Measurements from ENCODE around the gene RCAN1. TPM values are rescaled to one million over a fixed set of nuclear protein-coding genes. Genes with fewer than 3 reads are reported as not detected.
A peak's percentile ranks its signal among the peaks of the same experiment; 100 is the strongest.

The RCAN1 gene
- total RNA-seq, 1 experiment from 2014 or later, result 5.4 TPM

- peak; percentile 53 for DNase-seq (ENCODE audit: low spot score)
- ChIA-PET POLR2A (ENCODE audit: low non-redundant PET) (no interaction called here), CTCF (interaction anchor here (0.6 to 0.9 kb wide), 5 partner anchors 14 to 76 kb away, joined by 3 to 4 read pairs (median 3); no protein-coding TSS in a partner anchor)
- H3K27me3 ChIP-seq (replicated peaks; ENCODE audit: insufficient read depth, low read depth, low read length, poor library complexity), result no peaks in the 10 kb centered on the region
- intact Hi-C loops (cut with micrococcal nuclease; ENCODE audit: unreplicated experiment), result no loop called here
- no peaks in the 10 kb centered on the region for H3K36me3 ChIP-seq (ENCODE audit: insufficient read depth, low read length, poor library complexity, severe bottlenecking)
- H3K4me1 ChIP-seq (ENCODE audit: insufficient read depth, low read length, poor library complexity, severe bottlenecking), result no peaks in the 10 kb centered on the region
- BruUV-seq (replicated peaks), result no TSS peak
- TF ChIP-seq EZH2 (IDR thresholded peaks at IDR 0.05; ENCODE audit: borderline replicate concordance, low read depth, low read length, poor library complexity, severe bottlenecking), result no peak
- TF ChIP-seq CTCF (conservative IDR thresholded peaks at IDR 0.05; ENCODE audit: low read depth, low read length), result peak; percentile 57
- no peak overlapping the region for H3K27ac ChIP-seq (ENCODE audit: low read depth, low read length, poor library complexity, severe bottlenecking)
- H3K4me3 ChIP-seq (ENCODE audit: low read depth, low read length, poor library complexity, severe bottlenecking), result no peak overlapping the region
- no peaks in the 10 kb centered on the region for H3K9me3 ChIP-seq (ENCODE audit: low read depth, low read length, poor library complexity, severe bottlenecking)
These were observed 32.3 kb downstream of the RCAN1 start for GRCh38 chr21:34582506-34583150.

- BruUV-seq (replicated peaks), result no TSS peak
- Histone ChIP-seq H3K9me3 (ENCODE audit: low read depth, low read length, poor library complexity, severe bottlenecking) (no peaks in the 10 kb centered on the region), H3K27ac (ENCODE audit: low read depth, low read length, poor library complexity, severe bottlenecking) (no peak overlapping the region), H3K4me1 (ENCODE audit: insufficient read depth, low read length, poor library complexity, severe bottlenecking) (peaks cover under 1% of the 10 kb centered on the region), H3K4me3 (ENCODE audit: low read depth, low read length, poor library complexity, severe bottlenecking) (no peak overlapping the region), H3K36me3 (ENCODE audit: insufficient read depth, low read length, poor library complexity, severe bottlenecking) (no peaks in the 10 kb centered on the region), H3K27me3 (replicated peaks; ENCODE audit: insufficient read depth, low read depth, low read length, poor library complexity) (no peaks in the 10 kb centered on the region)
- CTCF ChIA-PET, result no interaction called here
- POLR2A ChIA-PET (ENCODE audit: low non-redundant PET), result no interaction called here
- no peak for TF ChIP-seq EZH2 (IDR thresholded peaks at IDR 0.05; ENCODE audit: borderline replicate concordance, low read depth, low read length, poor library complexity, severe bottlenecking)
- TF ChIP-seq CTCF (conservative IDR thresholded peaks at IDR 0.05; ENCODE audit: low read depth, low read length), result no peak
- intact Hi-C loops (cut with micrococcal nuclease; ENCODE audit: unreplicated experiment), result no loop called here
- no peak for DNase-seq (ENCODE audit: low spot score)
These were observed 34.7 kb downstream of the RCAN1 start for GRCh38 chr21:34580181-34580700.

DNA sequence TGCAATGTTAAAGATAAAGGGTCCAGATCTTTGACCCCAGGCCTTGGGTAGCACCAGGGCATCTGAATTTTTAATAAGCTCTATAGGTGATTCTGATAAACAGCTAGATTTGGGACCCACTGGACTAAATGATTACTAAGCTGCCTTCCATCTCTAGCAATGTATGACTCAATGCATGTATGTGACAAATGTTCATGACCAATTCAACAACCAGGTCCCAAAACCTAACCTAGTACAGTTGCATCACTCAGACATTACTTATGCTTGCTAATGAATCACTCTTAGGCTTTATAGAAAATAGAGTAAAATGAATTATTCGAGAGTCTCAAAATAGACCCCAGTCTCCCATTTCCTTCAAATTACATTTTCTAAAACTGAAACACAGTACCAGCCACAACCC, 35.5 kb downstream of the RCAN1 start:
- no TSS peak for BruUV-seq (replicated peaks)
- H3K27ac ChIP-seq (ENCODE audit: low read depth, low read length, poor library complexity, severe bottlenecking), result no peak overlapping the region
- H3K27me3 ChIP-seq (replicated peaks; ENCODE audit: insufficient read depth, low read depth, low read length, poor library complexity), result no peaks in the 10 kb centered on the region
- H3K4me3 ChIP-seq (ENCODE audit: low read depth, low read length, poor library complexity, severe bottlenecking), result no peak overlapping the region
- no peaks in the 10 kb centered on the region for H3K9me3 ChIP-seq (ENCODE audit: low read depth, low read length, poor library complexity, severe bottlenecking)
- CTCF ChIA-PET, result no interaction called here
- DNase-seq (ENCODE audit: low spot score), result no peak
- H3K36me3 ChIP-seq (ENCODE audit: insufficient read depth, low read length, poor library complexity, severe bottlenecking), result no peaks in the 10 kb centered on the region
- POLR2A ChIA-PET (ENCODE audit: low non-redundant PET), result no interaction called here
- H3K4me1 ChIP-seq (ENCODE audit: insufficient read depth, low read length, poor library complexity, severe bottlenecking), result peaks cover 9% of the 10 kb centered on the region
- no peak for TF ChIP-seq EZH2 (IDR thresholded peaks at IDR 0.05; ENCODE audit: borderline replicate concordance, low read depth, low read length, poor library complexity, severe bottlenecking)
- TF ChIP-seq CTCF (conservative IDR thresholded peaks at IDR 0.05; ENCODE audit: low read depth, low read length), result no peak
- intact Hi-C loops (cut with micrococcal nuclease; ENCODE audit: unreplicated experiment), result no loop called here
